ENCODE results near the gene ROPN1L.

Gene ROPN1L

DNA sequence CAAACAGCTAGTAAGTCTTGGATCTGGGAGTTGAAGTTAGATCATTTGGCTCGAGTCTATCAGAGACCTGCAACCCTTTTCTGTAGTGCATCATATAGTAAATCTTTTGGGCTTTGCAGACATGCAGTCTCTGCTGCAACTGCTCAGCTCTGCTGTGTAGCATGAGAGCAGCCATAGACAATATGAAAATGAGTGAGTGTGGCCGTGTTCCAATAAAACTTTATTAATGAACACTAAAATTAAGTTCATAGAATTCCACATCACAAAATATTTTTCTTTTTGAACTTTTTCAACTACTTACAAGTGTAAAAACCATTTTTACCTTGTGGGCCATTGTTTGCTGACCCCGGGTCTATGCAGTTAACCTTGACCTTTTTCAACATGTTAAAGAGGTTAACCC, 35.2 kb downstream of the ROPN1L start:
- TF ChIP-seq, protein P1, sequence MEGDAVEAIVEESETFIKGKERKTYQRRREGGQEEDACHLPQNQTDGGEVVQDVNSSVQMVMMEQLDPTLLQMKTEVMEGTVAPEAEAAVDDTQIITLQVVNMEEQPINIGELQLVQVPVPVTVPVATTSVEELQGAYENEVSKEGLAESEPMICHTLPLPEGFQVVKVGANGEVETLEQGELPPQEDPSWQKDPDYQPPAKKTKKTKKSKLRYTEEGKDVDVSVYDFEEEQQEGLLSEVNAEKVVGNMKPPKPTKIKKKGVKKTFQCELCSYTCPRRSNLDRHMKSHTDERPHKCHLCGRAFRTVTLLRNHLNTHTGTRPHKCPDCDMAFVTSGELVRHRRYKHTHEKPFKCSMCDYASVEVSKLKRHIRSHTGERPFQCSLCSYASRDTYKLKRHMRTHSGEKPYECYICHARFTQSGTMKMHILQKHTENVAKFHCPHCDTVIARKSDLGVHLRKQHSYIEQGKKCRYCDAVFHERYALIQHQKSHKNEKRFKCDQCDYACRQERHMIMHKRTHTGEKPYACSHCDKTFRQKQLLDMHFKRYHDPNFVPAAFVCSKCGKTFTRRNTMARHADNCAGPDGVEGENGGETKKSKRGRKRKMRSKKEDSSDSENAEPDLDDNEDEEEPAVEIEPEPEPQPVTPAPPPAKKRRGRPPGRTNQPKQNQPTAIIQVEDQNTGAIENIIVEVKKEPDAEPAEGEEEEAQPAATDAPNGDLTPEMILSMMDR (conservative IDR thresholded peaks at IDR 0.05; ENCODE audit: control insufficient read depth, insufficient read depth, low read depth, low read length) = no peak
- no peak for DNase-seq (ENCODE audit: low read depth)
- H3K4me3 ChIP-seq (ENCODE audit: control insufficient read depth, low read depth, low read length) = no peak overlapping the region

DNA sequence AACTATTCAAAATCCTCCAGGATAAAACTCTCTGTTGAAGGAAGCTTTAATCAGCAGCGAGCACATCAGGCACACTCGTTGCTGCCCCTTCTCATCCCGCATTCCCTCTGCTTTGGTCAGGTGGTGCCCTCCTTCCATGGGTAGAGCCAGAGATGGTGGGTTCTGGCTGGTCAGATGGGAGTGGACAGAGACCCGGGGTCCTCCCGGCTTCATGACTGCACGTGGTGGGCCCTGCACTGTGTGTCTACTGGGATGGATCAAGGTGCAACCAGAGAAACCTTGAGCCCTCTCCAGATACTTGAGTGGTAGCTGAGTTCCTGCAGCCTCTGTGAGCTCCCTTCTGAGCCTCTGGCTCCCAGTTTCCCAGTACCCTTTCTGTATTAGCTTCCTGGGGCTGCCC, 36.3 kb downstream of the ROPN1L start:
- TF ChIP-seq, protein P1 (conservative IDR thresholded peaks at IDR 0.05; ENCODE audit: control insufficient read depth, insufficient read depth, low read depth, low read length) = no peak
- DNase-seq (ENCODE audit: low read depth) = no peak
- no peak overlapping the region for H3K4me3 ChIP-seq (ENCODE audit: control insufficient read depth, low read depth, low read length)

DNA sequence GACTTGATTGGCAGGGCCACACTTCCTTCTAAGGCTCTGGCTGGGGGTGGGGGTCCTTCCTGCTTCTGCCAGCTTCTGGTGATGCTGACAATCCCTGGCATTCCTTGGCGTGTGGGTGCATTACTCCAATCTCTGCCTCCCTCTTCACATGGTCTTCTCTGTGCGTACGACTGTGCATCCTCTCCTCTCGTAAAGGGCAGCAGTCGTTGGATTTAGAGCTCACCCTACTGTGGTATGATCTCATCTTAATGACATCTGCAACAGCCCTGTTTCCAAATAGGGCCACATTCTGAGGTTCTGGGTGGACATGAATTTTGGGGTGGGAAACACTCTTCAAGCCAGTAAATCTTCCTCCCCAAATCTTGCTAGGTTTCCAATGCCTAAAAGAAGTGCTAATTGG, 36.8 kb downstream of the ROPN1L start:
- no peak for DNase-seq (ENCODE audit: low read depth)
- H3K4me3 ChIP-seq (ENCODE audit: control insufficient read depth, low read depth, low read length) = no peak overlapping the region
- TF ChIP-seq, protein P1 (conservative IDR thresholded peaks at IDR 0.05; ENCODE audit: control insufficient read depth, insufficient read depth, low read depth, low read length) = no peak

DNA sequence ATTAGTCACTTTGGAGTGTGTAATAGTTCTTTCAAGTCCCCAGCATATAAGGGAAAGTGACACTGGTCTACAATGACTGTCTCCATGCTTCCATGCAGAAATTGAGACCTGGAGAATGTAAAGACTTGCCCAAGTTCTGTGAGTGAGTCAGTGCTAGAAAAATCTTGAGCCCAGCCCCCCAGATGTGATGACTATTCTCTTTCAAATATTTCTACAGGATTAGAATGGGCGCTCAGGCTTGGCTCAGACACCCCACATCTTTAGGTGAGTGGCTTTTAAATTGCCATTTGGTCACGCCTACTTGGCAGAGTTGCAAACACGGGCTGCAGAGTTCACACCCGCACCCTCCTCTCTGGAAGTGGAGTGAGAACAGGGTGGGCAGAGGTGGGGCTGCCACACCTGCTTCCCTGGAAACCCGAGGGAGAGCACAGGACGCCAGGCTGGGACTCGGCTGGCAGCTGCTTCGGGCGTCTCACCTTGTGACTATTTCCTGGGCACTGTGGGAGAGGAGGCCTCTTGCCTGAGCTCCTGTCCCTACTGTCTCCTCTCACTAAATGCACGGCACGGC, 37.6 kb downstream of the ROPN1L start:
- DNase-seq (ENCODE audit: low read depth) = peak; percentile 80
- TF ChIP-seq, protein P1 (conservative IDR thresholded peaks at IDR 0.05; ENCODE audit: control insufficient read depth, insufficient read depth, low read depth, low read length) = no peak
- H3K4me3 ChIP-seq (ENCODE audit: control insufficient read depth, low read depth, low read length) = no peak overlapping the region

DNA sequence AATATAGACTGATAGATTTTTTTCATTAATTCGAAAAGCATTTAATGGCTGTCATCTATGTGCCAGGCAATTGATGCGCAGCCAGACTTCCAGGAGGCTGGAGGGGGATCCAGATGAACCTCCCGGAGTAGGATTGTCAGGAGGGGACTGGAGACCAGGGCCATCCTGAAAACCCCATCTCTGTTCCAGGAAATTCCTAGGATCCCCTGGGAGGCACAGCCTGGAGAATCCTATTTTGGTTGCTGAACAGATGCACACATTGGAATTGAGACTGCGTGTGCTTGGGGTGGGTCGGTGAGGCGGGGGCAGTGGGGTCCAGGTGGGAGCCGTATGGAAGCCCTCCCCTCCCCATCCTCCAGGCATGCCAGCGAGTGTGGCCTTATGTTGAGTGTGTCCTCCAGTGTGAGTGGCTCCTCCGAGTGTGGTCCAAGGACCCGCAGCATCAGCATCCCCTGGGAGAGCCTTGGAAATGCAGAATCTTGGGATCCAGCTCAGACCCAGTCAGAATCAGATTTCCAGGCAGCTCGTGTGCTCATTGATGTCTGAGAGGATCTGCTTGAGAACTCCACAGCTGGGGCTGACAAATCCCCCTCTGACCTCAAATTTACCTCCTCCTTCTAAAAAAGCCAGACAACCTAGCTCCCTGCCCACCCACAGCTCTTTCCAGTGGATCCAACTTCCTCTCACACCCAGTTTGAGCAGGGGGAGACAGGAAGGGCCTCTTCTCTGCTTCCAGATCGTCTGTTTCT, 38.7 kb downstream of the ROPN1L start:
- TF ChIP-seq, protein P1 (conservative IDR thresholded peaks at IDR 0.05; ENCODE audit: control insufficient read depth, insufficient read depth, low read depth, low read length) = no peak
- no peak for DNase-seq (ENCODE audit: low read depth)
- no peak overlapping the region for H3K4me3 ChIP-seq (ENCODE audit: control insufficient read depth, low read depth, low read length)

DNA sequence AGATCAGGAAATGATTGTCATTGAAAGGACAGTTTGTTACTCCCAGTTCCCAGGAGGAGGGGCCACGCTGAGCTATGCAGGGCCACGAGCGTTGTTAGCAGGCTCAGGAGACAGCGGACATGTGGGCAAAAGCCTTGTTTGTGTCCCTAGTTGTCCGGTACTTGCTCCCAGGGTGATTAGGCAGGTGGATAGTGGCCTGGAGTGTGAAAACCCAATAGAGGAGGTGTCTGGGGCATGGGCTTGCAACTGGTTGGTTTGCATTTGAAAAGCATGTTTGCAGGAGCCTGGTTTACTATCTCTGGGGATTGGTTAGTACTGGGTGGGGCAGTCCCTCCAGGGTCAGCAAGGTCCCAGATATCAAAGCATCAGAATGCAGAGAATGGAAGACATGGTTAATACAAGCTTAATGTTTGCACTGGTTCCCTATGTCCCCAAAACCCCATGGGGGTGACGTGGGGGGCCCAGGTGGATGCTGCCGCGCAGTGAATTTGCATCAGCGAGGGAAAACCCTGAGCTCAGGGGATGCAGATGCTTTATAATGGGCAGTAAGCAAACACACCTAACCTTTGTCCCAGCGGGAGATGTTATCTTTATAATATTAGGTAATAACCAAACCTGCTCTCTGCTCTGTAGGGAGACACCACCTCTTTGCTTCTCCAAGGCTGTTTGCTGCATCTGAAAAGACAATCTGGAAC, 39.7 kb downstream of the ROPN1L start:
- TF ChIP-seq, protein P1 (conservative IDR thresholded peaks at IDR 0.05; ENCODE audit: control insufficient read depth, insufficient read depth, low read depth, low read length) = no peak
- no peak overlapping the region for H3K4me3 ChIP-seq (ENCODE audit: control insufficient read depth, low read depth, low read length)
- DNase-seq (ENCODE audit: low read depth) = no peak

Data from fibroblast of mammary gland (primary cell).